22Rv1 (cell line): Measurements from ENCODE around the gene SLAMF8.
A peak's percentile ranks its signal among the peaks of the same experiment; 100 is the strongest.

ENCODE experiments used
- H3K27ac ChIP-seq: fragments of 450-650 bp; 2 replicates; pipeline ENCODE4 v1.5.1; 2017
- CTCF ChIP-seq: fragments of 450-650 bp; IDR thresholded peaks from 2 replicates; pipeline ENCODE4 v1.5.1; 2017; ENCODE audit warnings: mild to moderate bottlenecking
- ZFX ChIP-seq: fragments of 450-650 bp; IDR thresholded peaks from 2 replicates; pipeline ENCODE4 v1.6.1; 2017; ENCODE audit warnings: antibody characterized with exemption, borderline replicate concordance

SLAMF8 gene

GRCh38 chr1:159786465-159786864 is 40.2 kb upstream of the SLAMF8 start:
- TF ChIP-seq ZFX: no peak
- TF ChIP-seq CTCF: no peak
- no peak overlapping the region for H3K27ac ChIP-seq

GRCh38 chr1:159786966-159787365 is 39.7 kb upstream of the SLAMF8 start:
- H3K27ac ChIP-seq: no peak overlapping the region
- no peak for TF ChIP-seq ZFX
- TF ChIP-seq CTCF: no peak

- TF ChIP-seq CTCF: peak; percentile 86
- TF ChIP-seq ZFX: no peak
- no peak overlapping the region for H3K27ac ChIP-seq
Measured at GRCh38 chr1:159790237-159790917, 36.3 kb upstream of the SLAMF8 start.

- no peak for TF ChIP-seq CTCF
- no peak overlapping the region for H3K27ac ChIP-seq
Measured at GRCh38 chr1:159791031-159791430, 35.6 kb upstream of the SLAMF8 start.

- no peak for TF ChIP-seq CTCF
- no peak for TF ChIP-seq ZFX
Measured at GRCh38 chr1:159791461-159791860, 35.2 kb upstream of the SLAMF8 start.

GRCh38 chr1:159795534-159795933 is 31.1 kb upstream of the SLAMF8 start:
- TF ChIP-seq ZFX (no peak), CTCF (no peak)
- H3K27ac ChIP-seq: no peak overlapping the region

More at GRCh38 chr1:159791461-159791860, 35.2 kb upstream of the SLAMF8 start:
- no peak overlapping the region for H3K27ac ChIP-seq

- H3K27ac ChIP-seq: no peak overlapping the region
- peak; percentile 91 for TF ChIP-seq CTCF
- no peak for TF ChIP-seq ZFX
Measured at GRCh38 chr1:159798893-159799292, 27.8 kb upstream of the SLAMF8 start.
